ENCODE measurements around the gene PRRG1. TPM values are rescaled to one million over a fixed set of nuclear protein-coding genes. Genes with fewer than 3 reads are reported as not detected.

The PRRG1 gene
- total and polyA plus RNA-seq, 8 donors = 8.6 to 15.0 (median 13.2) TPM

DNA sequence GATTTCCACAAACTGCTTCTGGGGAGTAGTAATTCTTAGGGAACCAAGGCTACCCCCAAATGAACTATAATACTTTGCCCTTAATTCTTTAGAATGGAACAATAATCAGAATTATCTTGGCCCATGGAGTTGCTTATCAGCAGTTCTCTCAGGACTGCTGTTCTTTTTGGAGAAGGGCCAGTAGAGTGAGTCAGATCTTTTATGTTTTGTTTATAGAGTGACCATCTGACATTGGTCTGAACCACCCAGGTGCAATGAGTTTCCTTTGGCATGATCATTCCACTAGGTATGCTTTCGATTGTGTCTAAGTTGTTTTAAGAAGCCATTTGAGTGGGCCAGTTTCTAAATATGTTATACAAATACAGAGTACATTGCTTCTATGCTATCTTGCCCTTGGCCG is 31.8 kb downstream of the PRRG1 start:
- Histone ChIP-seq H3K36me3 (no peaks in the 10 kb centered on the region), H3K27me3 (no peaks in the 10 kb centered on the region), H3K27ac (no peak overlapping the region), H3K9me3 (no peaks in the 10 kb centered on the region), H3K4me1 (no peaks in the 10 kb centered on the region), H3K4me3 (no peak overlapping the region)
- intact Hi-C loops (cut with DNase I) = no loop called here
- DNase-seq (peak in 1 of 4 donors; percentile 1), ATAC-seq (peak; percentile 80)
- TF ChIP-seq, protein P1, sequence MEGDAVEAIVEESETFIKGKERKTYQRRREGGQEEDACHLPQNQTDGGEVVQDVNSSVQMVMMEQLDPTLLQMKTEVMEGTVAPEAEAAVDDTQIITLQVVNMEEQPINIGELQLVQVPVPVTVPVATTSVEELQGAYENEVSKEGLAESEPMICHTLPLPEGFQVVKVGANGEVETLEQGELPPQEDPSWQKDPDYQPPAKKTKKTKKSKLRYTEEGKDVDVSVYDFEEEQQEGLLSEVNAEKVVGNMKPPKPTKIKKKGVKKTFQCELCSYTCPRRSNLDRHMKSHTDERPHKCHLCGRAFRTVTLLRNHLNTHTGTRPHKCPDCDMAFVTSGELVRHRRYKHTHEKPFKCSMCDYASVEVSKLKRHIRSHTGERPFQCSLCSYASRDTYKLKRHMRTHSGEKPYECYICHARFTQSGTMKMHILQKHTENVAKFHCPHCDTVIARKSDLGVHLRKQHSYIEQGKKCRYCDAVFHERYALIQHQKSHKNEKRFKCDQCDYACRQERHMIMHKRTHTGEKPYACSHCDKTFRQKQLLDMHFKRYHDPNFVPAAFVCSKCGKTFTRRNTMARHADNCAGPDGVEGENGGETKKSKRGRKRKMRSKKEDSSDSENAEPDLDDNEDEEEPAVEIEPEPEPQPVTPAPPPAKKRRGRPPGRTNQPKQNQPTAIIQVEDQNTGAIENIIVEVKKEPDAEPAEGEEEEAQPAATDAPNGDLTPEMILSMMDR (IDR thresholded peaks at IDR 0.05) = no peak

DNA sequence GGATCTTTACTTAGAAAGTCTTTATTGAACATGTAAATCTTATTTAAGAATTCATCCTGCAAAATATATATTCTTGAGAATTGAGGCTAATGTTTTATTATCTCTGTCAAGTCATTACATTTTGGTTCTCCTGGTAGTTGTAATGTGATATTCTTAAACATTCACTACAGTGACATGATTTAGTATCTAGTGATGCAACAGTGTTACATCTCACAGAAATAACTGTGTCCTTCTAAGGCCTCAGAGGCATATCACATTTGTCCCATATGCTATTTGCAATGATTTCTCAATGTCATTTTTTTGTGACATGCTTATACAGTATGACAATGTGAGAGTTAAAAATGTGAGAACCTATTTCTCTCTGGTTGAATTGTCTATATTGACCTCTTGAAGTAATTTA is 34.1 kb downstream of the PRRG1 start:
- intact Hi-C loops (cut with DNase I) = no loop called here
- Histone ChIP-seq H3K27ac (no peak overlapping the region), H3K4me1 (no peaks in the 10 kb centered on the region), H3K36me3 (no peaks in the 10 kb centered on the region), H3K4me3 (no peak overlapping the region), H3K27me3 (no peaks in the 10 kb centered on the region), H3K9me3 (peaks cover 0 to 2% of the 10 kb centered on the region in 2 donors)
- ATAC-seq (no peak), DNase-seq (no peak)
- TF ChIP-seq, protein P1 (IDR thresholded peaks at IDR 0.05) = no peak

DNA sequence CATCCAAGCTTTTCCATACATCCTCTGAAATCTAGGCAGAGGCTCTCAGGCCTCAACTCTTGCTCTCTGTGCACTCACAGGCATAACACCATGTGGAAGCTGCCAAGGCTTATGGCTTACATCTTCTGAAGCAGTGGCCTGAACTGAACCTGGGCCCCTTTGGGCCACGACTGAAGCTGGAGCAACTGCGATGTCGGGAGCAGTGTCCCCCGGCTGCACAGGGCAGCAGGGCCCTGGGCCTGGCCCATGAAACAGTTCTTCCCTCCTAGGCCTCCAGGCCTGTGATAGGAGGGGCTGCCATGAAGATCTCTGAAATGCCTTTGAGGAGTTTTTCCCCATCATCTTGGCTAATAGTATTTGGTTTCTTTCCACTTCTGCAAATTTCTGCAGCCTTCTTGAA is 39.2 kb downstream of the PRRG1 start:
- Histone ChIP-seq H3K36me3 (no peaks in the 10 kb centered on the region), H3K4me3 (no peak overlapping the region), H3K27ac (no peak overlapping the region), H3K27me3 (no peaks in the 10 kb centered on the region), H3K4me1 (no peaks in the 10 kb centered on the region), H3K9me3 (peaks cover 0 to 10% of the 10 kb centered on the region in 2 donors)
- no peak for DNase-seq
- intact Hi-C loops (cut with DNase I) = no loop called here
- TF ChIP-seq, protein P1 (IDR thresholded peaks at IDR 0.05) = no peak
- ATAC-seq = no peak

DNA sequence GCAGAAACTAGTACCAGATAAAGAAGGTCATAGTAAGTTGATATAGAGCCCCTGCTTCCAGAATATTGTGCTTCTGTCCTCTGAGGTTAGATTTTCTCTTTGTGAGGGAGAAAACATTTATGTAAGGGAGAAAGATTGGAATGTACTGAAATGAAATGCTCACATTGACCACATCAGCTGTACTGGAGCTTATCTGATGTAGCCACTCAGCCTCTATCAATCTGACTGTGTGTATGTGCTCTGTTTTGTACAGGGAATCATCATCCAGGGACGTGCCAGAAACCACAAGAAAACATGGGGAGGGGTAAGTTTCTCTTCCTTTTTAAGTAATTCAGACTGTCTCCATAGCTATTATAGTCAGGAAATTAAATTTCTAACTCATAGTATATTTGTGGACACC is 56.8 kb downstream of the PRRG1 start:
- peak in 1 of 4 donors; percentile 7 for DNase-seq

DNA sequence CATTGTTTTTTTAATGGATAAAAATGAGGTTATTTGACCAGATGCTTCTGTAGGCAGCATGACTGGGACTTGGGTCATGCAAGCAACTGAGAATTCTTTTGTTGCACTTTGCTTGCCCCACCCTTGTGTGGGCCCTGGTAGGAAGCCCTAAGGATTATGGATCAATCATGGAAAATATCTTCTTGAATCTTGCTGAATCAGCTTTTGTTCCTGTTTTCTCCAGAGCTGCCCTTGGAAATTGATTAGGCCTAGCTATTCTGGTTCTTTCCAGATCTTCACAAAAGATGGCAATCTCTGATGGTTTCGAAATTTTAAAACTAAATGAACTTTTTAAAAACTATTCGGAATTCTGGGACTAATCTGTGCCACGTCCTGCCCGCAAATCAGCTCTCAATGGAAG is 58.6 kb downstream of the PRRG1 start:
- intact Hi-C loops (cut with DNase I) = no loop called here
- Histone ChIP-seq H3K27ac (no peak overlapping the region), H3K27me3 (no peaks in the 10 kb centered on the region), H3K36me3 (no peaks in the 10 kb centered on the region), H3K9me3 (no peaks in the 10 kb centered on the region), H3K4me1 (no peaks in the 10 kb centered on the region), H3K4me3 (no peak overlapping the region)
- TF ChIP-seq, protein P1 (IDR thresholded peaks at IDR 0.05) = no peak
- ATAC-seq = no peak
- no peak for DNase-seq

More for the DNA sequence above, 56.8 kb downstream of the PRRG1 start:
- H3K27me3 ChIP-seq = no peaks in the 10 kb centered on the region
- TF ChIP-seq, protein P1 (IDR thresholded peaks at IDR 0.05) = no peak
- H3K9me3 ChIP-seq = no peaks in the 10 kb centered on the region
- H3K4me3 ChIP-seq = no peak overlapping the region
- ATAC-seq = no peak
- H3K4me1 ChIP-seq = no peaks in the 10 kb centered on the region
- no peaks in the 10 kb centered on the region for H3K36me3 ChIP-seq
- H3K27ac ChIP-seq = no peak overlapping the region
- intact Hi-C loops (cut with DNase I) = no loop called here

Data from left lung (tissue), 10 donors.